Stimulated activated CD8-positive, alpha-beta memory T cell treated with anti-CD3 and anti-CD28 coated beads, Interleukin-7, amount 100 ng/mL, for 4 hours (primary cell): ENCODE data around the gene JARID2.

Experiments used
- DNase-seq, 2 donors: peaks; one replicate each; pipeline ENCODE4 v3.0.0-alpha.2; 2020; ENCODE audit warnings: low read depth in 2 of 2

JARID2 gene

GRCh38 chr6:15439410-15440025 is 193.6 kb downstream of the JARID2 start:
- no peak for DNase-seq

GRCh38 chr6:15440040-15440439 is 194.2 kb downstream of the JARID2 start:
- DNase-seq = no peak

GRCh38 chr6:15441215-15441868 is 195.5 kb downstream of the JARID2 start:
- DNase-seq = no peak

- no peak for DNase-seq
Observed at GRCh38 chr6:15441981-15442380, 196.1 kb downstream of the JARID2 start.

- DNase-seq = no peak
Observed at GRCh38 chr6:15442467-15442866, 196.6 kb downstream of the JARID2 start.

GRCh38 chr6:15443119-15443830 is 197.4 kb downstream of the JARID2 start:
- DNase-seq = no peak

GRCh38 chr6:15444081-15444731 is 198.3 kb downstream of the JARID2 start:
- no peak for DNase-seq

- no peak for DNase-seq
Observed at GRCh38 chr6:15444881-15445280, 199.0 kb downstream of the JARID2 start.

- no peak for DNase-seq
Observed at GRCh38 chr6:15447546-15448267, 201.8 kb downstream of the JARID2 start.

- no peak for DNase-seq
Observed at GRCh38 chr6:15449011-15449410, 203.1 kb downstream of the JARID2 start.

GRCh38 chr6:15451738-15452137 is 205.9 kb downstream of the JARID2 start:
- DNase-seq = no peak

GRCh38 chr6:15452182-15452941 is 206.5 kb downstream of the JARID2 start:
- no peak for DNase-seq

- no peak for DNase-seq
Observed at GRCh38 chr6:15453186-15453585, 207.3 kb downstream of the JARID2 start.

- no peak for DNase-seq
Observed at GRCh38 chr6:15453622-15454021, 207.8 kb downstream of the JARID2 start.

GRCh38 chr6:15456422-15456821 is 210.6 kb downstream of the JARID2 start:
- DNase-seq = no peak

GRCh38 chr6:15457121-15457650 is 211.3 kb downstream of the JARID2 start:
- no peak for DNase-seq

GRCh38 chr6:15458021-15458459 is 212.2 kb downstream of the JARID2 start:
- DNase-seq = no peak

- no peak for DNase-seq
Observed at GRCh38 chr6:15460110-15460727, 214.3 kb downstream of the JARID2 start.

- DNase-seq = no peak
Observed at GRCh38 chr6:15461127-15461944, 215.5 kb downstream of the JARID2 start.
